ENCODE results near the gene RIC8B.

The RIC8B gene

DNA sequence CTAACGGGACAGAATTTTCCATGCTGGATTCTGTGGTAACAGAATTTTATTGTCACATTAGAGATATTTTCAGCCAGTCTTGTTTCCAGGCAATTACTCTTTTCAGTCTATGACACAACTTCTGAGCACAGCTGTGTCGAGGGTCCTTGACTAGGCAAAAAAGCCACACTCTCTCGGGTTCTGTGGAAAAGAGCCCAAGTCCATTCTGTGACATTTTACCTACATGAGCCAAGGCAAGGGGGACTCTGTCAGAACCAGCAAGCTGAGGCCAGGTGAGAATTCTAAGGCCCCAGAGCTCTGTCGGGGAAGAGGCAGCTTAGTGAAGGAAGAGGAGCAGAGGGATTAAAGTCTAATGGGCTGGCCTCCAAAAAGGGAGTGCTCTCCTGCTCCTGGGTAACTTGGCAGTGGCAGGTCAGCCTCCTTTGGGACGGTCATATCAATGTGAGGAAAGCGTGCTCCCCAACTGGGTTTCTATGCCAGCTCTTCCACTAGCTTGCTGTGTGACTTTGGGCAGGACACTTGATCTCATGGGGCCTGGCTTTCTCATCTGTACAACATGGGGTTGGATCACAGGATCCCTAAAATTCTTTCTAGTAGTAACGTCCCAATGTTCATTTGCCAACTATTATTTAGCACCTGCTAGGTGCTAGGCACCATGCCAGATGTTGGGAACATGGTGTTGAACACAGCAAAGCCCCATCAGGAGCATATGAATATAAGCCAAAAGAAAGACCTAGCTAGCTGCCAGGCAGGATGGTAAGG is 16.0 kb upstream of the RIC8B start:
- no peak for DNase-seq (ENCODE audit: low read depth in 3 of 3, low spot score in 1 of 3)

DNA sequence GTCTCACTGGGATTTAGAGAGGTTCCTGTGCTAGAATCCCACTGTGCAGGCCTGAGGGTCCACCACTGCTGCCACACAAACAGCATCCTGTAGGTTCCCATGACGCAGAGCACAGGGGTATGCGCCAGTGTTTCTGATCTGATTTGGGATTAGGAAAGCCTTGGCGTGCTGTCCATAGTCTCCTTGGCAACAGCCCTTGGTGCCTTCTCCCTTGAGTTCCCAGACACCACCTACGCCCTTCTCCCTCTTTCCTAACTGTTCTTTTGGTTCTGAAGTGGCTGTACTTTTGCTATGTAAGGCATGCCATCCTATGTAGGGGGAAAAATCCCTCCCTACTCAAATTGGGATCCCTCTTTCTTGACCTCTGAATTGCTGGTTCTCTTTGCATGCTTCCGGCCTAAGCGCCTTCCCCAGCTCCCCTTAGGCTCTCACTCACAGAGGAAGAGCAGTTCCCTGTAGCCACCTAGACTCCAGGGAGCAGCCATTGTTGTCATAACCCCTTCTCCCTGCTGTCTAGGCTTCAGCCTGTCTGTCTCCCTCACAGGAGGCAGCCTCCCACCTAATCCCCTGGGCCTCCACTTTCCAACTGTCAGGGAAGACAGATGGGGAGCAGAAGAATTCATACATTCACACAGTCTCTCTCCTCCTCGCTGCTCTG is 14.8 kb upstream of the RIC8B start:
- DNase-seq (ENCODE audit: low read depth in 3 of 3, low spot score in 1 of 3), result no peak

DNA sequence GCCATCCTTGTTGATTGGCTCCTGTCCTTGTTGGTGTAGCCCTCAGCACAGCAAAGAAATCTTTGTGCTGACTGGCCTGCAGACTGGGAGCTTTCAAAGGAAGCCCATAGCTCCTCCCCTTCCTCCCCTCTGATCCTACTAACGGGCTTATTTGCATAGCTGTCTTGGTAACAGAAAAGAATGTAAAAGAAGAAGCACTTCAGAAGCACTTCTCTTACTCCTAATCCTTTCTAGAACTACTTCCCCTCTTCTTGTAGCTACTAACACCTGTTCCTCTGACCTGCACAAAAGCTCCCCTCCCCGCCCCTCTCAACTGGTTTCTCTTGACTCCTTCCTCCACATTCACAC is 14.3 kb upstream of the RIC8B start:
- no peak for DNase-seq (ENCODE audit: low read depth in 3 of 3, low spot score in 1 of 3)

DNA sequence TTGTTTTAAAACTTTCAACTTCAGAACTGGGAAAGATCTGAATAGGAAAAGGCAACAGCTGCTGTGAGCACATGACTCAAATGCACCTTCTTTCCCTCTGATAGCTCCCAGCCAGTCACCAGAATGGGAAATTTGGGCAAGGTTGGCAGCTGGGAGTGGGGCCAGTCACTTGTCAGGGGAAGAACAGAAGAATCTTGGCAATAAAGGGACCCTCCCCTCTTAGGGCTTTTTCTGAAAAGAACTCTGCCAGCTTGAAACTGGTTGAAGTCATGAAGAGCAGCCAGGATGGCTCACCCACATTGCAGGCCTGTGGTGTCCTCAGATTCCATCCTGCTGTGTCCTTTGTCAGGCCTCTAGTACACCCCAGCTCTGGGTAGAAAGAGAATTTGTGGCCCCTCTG is 10.3 kb upstream of the RIC8B start:
- no peak for DNase-seq (ENCODE audit: low read depth in 3 of 3, low spot score in 1 of 3)

DNA sequence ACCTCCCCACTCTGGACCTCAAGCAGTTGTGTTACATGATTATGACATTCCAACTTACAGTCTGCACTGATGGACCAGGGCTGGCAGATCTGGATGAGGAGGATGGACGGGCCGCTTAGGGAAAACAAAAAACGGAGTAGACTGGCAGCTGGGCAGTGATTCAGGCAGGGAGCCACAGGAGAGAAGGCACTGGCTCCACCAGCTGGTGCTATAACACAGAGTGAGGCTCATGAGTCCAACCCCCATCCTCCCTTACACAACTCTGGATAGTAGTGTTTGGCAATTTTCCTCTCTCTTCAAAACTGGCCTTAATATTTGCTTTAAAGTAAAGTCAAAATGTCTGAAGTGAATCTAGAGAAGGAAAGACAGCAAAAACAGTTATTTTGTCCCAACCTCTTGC is 9.7 kb upstream of the RIC8B start:
- no peak for DNase-seq (ENCODE audit: low read depth in 3 of 3, low spot score in 1 of 3)

DNA sequence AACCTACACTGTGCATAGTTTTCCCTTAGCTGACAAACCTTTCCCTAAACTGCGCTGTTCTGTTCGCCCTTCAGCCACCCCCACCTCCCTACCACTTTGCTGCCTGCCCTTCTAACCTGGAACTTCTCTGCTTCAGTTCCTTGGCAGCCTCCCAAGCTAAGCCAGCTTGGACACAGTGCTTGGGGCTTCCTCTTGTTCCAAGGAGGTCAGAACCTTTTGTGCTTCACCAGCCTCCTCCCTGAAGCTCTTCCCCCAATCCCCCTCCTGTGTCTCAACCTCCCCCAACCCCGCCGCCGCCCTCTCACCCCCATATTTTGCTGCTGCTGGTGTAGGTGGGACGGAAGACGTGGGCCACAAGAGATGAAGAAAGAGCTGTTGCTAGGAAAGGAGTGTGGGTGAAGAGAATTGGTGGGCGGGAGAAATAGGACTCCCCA is 8.1 kb upstream of the RIC8B start:
- DNase-seq (ENCODE audit: low read depth in 3 of 3, low spot score in 1 of 3), result no peak

DNA sequence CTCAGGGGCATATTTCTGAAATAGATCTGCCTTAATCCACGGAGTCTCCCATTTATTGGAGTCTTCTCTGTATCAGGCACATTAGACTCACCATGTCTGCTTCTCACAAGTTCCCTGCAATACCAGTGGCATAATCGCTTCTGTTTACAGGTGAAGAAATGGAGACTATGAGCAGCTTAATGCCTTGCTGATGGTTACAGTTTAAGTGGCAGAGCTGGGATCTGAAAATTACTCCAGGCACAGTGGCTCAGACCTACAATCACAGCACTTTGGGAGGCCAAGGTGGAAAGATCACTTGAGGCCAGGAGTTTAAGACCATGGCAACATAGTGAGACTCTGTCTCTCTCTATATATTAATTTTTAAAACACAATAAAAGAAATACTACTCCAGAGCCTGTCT is 7.3 kb upstream of the RIC8B start:
- no peak for DNase-seq (ENCODE audit: low read depth in 3 of 3, low spot score in 1 of 3)

DNA sequence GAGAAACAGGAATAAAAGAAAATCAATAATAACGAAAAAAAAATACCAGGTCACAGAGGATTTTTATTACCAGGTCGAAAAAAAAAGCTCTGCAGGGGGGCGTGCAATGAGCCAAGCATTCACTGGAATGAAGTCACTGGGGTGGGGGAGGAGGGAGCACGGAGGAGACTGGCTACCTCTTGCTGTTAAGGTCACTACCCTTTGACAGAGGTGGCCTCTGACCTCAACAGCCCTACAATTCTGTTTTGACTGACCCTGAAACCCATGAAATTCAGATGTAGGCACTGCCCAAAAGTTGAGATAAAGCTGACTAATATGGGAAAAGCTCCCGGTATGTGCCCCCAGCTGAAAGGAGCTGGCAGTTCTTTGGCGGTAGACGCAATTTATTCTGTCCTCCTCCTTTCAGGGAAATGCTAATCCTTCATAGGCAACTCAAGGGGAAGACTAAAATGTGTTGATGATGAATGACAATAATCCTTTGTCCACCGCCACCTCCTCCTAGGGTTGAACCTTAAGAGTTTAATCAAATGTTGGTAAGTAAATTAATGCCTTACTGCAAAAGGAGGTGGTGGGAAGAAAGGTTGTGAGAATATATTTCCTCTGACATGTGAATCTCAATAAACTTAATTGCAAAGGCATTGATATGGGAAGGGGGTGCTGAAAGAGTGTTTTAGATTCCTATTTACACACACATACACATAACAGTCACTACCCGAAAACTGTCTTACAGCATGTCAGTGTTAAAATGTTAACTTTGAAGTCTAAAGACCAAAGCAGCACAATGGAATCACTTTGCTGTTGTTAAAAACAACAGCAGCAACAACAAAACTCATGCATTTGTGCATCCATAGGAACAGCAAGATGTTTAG is 6.3 kb upstream of the RIC8B start:
- no peak for DNase-seq (ENCODE audit: low read depth in 3 of 3, low spot score in 1 of 3)

DNA sequence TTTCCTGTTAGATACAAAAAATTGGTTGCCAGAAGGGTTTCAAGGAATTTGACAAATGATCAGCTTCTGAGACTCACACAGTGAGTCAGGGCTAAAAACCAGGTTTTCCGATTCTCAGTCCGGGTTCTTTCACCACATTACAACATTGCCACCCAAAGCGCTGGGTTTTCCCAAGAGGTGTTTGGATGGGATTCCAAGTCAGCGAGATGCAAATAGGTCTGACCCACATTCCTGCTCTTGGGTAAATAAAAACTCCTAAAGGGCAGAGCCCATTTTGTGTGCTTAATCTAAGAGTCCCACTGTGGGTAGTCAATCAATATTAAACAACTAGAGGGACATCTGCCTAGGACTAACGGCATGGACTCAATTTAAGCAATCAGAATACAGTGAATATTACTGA is 5.4 kb upstream of the RIC8B start:
- no peak for DNase-seq (ENCODE audit: low read depth in 3 of 3, low spot score in 1 of 3)

DNA sequence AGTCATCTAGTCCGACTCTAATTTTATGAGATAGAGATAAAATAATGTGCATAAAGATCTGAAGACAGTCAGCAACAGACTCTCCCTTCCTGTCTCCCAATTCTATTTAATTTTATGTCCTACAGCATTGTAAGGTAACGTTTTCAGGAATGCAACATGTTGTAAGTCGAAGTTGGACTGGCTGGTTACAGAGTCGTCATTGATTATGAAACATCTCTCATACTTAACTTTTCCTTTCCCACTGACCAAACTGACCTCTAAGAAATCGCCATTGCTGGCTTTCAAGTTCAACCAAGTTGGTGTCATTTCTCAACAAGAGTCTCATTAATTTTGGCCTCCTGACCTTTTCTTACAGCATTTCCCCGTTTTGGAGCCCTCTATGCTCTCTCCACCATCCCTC is 4.9 kb upstream of the RIC8B start:
- no peak for DNase-seq (ENCODE audit: low read depth in 3 of 3, low spot score in 1 of 3)

DNA sequence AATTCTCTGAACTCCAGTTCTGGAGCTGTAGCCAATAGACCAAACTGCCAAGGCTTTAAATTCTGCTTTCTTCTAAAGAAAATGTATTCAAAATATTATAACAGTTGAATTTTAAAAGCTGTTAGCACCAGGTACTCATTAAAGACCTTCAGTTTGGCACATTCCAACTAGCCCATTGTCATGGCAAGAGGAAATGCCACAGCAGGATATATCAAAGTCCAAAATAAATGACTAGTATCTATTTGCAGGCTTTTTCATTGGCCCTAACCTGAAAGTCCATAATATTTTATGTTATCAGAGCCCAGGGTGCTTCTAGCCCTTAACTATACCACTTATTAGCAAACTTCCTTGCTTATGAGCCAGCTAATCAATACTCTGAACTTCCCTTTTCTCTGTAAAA is 3.1 kb upstream of the RIC8B start:
- no peak for DNase-seq (ENCODE audit: low read depth in 3 of 3, low spot score in 1 of 3)

DNA sequence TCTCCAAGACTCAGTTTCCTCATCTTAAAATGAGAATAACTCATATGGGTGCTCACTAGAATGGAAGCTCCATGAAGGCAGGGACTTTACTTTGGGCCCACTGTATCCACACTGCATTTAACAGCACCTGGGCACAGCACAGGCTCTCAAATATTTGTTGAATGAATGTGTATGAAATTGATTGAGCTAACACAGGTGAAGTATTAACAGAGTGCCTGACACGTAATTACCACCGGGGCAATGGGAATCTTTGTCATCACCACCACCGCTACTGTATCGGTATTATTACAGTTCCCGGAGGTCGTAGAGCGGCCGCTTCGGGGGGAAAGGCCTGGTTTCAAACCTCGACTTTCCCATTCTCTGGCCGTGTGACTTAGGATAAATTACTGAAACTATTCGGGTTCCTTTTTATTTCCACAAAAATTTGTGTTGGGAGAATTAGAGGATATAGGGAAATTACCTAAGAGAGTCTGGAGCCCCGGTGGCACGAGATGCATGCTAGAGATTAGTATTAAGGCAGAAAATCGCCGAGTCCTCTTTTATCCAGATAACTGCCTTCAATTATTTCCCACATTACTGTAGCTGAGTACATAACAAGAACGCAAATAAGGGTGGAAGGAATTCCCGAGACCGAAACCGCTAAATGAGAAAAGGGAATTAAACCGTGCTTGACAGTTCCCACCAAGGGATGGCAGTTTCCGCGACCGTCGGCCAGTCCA is 1.0 kb upstream of the RIC8B start:
- DNase-seq (ENCODE audit: low read depth in 3 of 3, low spot score in 1 of 3), result no peak

DNA sequence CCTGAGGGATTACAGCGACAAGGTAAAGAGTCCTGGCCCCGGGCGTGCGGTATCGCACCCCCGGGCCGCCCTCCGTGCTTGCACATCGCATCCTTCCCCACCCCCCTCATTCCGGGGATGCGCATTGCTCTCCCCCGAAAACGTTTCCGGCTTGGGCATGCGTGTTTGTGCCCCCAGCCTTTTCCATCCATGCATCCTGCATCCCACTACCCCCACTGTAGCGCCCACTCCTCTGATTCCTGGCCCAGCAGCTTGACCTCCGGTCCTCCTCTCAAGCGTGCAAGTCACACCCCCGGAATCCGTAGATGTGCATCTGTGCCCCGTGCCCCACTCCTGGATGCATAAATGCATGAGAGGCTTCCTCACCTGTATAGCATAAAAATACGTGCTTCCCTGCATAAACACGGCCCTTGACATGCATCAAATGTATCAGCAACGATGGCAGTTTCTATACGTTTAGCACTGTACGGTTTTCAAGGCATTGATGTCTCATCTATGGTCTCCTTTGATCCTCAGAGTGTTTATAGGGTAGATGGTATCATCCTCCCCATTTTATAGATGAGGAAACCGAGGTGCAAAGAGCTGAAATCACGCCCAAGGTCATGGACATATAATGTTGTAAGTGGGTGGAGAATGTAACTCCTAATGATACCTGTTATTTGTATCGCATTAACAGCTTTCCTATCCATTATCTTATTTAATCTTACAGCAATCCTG is 484 bp downstream of the RIC8B start:
- DNase-seq (ENCODE audit: low read depth in 3 of 3, low spot score in 1 of 3), result no peak

DNA sequence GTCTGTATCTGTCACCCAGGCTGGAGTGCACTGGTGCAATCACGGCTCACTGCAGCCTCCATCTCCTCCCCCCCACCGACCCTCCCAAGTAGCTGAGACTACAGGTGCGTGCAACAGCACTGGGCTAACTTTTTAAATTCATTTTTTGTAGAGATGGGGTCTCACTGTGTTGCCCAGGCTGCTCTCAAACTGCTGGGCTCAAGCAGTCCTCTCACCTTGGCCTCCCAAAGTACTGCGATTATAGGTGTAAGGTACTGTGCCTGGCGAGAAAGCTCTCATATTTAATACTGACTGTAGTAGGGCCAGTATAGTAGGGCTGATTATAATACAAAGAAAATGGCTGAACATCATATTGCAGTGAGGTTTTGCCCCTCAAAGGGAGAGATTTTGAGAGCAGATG is 2.4 kb downstream of the RIC8B start:
- no peak for DNase-seq (ENCODE audit: low read depth in 3 of 3, low spot score in 1 of 3)

DNA sequence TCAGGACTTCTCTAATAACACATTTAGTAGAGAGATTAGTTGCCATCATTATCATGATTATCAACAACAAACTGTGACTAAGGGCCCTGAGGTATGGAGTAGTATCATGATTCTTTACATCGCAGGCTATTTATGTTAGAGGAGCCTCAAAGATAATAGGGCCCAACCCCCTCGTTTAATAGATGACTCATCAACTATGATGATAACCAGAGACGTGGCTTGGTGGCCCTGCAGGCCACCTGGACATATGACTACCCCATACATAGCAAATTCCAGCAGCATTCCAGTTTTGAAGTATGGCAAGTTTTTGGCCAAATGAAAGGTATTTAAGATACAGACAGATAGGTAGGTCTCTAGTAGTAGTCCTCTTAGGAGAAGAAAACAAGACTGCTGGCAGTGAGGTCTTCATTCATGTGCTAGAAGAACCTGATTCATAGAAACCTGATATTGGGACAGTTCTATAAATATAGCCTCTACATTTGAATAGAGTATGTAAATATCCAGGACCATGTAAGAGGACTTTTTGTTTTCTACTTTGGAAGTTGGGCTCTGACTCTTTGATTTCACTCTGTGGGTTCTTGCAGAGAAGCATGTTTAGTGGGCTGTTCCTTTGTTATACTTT is 5.6 kb downstream of the RIC8B start:
- DNase-seq (ENCODE audit: low read depth in 3 of 3, low spot score in 1 of 3), result no peak

DNA sequence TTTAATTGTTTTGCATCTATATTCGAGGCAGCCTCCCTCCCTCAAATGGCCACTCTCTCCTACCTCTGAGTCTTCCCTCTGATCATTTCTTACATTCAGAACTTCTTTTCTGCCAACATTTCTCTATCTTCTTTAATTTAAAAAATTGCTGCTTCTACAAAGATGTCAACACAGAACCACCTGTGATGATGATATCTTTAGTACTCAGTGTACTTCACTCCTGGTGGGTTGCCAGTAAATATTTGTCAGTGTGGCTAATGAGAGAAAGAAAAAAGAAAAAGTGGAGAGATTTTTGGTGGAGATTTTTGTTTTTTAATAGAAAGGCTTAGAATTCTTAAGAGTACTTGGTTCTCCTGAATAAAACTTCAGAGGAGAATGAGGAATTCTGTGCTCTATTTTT is 8.1 kb downstream of the RIC8B start:
- no peak for DNase-seq (ENCODE audit: low read depth in 3 of 3, low spot score in 1 of 3)

DNA sequence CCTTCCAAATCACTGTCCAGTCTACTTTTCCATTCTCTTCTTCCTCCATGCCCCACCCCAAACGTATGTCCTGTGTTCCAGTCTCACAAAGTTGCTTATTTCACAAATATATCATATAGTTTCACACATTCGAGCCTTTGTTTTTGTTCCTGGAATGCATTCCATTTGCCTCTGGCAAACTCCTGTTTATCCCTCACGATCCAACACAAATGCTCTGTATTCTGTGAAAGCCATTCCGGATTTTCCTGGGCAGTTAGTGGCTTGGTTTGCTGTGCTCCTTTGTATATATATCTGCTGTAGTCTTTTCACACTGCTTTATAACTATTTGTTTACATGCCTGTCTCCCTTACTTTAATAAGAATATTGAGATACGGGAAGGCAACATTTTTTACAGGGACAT is 9.0 kb downstream of the RIC8B start:
- no peak for DNase-seq (ENCODE audit: low read depth in 3 of 3, low spot score in 1 of 3)

DNA sequence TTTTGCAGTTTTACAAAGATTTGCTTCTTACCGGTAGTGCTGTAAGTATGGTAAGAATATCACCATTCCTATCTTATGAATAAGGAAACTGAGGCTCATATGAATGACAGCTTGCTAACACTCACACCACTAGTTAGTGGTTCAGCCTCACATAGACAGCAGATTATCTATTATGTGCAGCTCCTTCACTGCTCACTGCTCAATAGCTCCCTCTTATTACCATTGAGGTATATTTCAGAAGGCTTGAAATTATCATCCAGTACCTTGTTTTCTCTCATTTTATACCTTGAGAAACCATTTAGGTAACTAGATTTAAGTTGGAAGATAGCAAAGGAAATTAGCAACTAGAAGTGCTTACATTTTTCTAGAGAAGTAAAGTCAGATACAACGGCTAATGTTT is 15.5 kb downstream of the RIC8B start:
- DNase-seq (ENCODE audit: low read depth in 3 of 3, low spot score in 1 of 3), result no peak

DNA sequence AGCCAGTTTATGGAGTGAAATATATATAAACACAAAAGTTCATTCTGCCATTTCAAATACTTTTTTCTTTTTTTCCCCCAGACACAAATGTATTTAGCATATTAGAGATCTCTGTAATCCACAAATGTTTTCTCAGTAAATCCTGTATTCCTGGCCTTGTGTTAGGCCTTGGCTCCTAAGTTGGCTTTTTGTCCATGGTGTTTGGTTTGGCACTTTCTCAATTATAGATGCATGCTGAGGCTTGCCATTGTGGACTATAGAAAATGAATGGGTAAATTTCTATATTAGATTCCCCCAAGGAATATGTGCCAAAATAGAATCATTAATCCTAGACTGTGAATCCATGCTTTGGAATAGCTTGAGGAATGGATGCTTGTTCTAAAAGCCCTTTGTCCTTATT is 17.0 kb downstream of the RIC8B start:
- DNase-seq (ENCODE audit: low read depth in 3 of 3, low spot score in 1 of 3), result no peak

DNA sequence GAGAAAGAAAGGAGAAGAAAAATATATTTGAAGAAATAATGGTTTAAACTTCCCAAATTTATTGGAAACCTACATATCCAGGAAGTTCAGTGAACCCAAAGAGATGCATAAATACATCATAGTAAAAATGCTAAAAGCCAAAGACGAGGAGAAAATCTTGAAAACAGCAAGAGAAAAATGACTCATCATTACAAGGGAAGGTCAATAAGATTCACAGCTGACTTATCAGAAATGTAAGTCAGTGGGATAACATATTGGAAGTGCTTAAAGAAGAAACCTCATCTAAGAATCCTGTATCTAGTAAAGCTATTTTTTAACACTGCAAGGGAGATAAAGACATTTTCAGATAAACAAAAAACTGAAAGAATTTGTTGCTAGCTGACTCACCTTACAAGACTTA is 19.9 kb downstream of the RIC8B start:
- no peak for DNase-seq (ENCODE audit: low read depth in 3 of 3, low spot score in 1 of 3)
